ENCODE results near the gene PITX2.

DNA sequence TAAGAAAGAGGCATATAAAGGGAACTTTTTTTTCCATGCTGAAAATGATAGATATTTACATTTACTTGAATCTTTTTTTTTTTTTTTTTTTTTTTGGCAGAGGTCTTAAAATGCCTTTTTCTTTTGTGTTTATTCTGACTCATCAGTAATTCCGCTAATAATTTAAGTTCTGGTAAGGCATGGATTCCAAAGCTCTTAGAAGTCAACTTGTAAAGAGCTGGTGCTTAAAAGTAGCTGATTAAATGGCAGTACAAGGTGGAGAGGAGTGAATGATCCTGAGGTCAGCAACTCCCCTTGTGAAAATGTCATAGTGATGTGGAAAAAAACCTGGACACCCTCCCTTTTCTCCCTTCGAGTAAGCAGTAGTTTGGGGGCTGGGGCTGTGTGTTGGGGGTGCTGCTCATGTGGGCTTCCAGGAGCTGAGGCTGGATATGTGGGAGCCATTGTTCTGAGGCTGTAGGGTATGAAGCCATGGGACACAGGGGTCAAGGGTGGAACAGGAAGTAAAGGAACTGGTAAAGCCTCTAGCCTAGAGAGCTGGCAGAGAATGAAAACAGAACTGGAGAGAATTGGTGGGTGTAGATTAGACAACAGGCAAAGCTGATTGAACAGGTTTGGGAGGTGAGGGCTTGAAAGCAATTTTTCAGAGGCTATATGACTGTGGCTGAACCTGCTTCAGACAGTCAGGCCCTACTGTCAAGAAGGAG lies 41.0 kb upstream of the PITX2 start:
- TF ChIP-seq, protein P1, sequence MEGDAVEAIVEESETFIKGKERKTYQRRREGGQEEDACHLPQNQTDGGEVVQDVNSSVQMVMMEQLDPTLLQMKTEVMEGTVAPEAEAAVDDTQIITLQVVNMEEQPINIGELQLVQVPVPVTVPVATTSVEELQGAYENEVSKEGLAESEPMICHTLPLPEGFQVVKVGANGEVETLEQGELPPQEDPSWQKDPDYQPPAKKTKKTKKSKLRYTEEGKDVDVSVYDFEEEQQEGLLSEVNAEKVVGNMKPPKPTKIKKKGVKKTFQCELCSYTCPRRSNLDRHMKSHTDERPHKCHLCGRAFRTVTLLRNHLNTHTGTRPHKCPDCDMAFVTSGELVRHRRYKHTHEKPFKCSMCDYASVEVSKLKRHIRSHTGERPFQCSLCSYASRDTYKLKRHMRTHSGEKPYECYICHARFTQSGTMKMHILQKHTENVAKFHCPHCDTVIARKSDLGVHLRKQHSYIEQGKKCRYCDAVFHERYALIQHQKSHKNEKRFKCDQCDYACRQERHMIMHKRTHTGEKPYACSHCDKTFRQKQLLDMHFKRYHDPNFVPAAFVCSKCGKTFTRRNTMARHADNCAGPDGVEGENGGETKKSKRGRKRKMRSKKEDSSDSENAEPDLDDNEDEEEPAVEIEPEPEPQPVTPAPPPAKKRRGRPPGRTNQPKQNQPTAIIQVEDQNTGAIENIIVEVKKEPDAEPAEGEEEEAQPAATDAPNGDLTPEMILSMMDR (IDR thresholded peaks at IDR 0.05): no peak
- TF ChIP-seq, protein P2, sequence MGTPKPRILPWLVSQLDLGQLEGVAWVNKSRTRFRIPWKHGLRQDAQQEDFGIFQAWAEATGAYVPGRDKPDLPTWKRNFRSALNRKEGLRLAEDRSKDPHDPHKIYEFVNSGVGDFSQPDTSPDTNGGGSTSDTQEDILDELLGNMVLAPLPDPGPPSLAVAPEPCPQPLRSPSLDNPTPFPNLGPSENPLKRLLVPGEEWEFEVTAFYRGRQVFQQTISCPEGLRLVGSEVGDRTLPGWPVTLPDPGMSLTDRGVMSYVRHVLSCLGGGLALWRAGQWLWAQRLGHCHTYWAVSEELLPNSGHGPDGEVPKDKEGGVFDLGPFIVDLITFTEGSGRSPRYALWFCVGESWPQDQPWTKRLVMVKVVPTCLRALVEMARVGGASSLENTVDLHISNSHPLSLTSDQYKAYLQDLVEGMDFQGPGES (IDR thresholded peaks at IDR 0.05; ENCODE audit: low read depth, low read length): no peak
